ENCODE results near the gene PBX1.

DNA sequence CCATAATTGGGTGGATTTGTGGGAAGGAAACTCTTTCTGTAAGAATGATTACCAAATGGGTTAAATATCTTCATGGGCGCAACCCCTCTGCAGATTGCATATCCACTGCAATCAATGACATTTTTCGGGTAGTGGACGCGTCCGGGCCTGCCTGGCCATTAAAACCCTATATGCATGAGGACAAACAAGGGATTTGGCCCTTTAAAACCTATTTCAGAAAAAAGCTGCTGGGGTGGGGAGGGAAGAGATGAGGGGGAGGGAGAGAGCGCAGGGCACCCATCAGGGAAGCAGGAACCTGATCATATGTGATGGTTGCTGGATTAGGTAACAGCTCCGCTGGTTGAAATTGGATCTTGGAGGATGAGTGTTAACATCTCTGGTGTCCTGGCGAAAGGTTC, 228.8 kb downstream of the PBX1 start:
- TF ChIP-seq POLR2A (IDR thresholded peaks at IDR 0.05): no peak
- no peak for TF ChIP-seq CTCF (IDR thresholded peaks at IDR 0.05)
- TF ChIP-seq POLR2AphosphoS5 (IDR thresholded peaks at IDR 0.05): no peak

Data from breast epithelium (tissue), 3 donors.